ENCODE data around the gene HVCN1.

Gene HVCN1

DNA sequence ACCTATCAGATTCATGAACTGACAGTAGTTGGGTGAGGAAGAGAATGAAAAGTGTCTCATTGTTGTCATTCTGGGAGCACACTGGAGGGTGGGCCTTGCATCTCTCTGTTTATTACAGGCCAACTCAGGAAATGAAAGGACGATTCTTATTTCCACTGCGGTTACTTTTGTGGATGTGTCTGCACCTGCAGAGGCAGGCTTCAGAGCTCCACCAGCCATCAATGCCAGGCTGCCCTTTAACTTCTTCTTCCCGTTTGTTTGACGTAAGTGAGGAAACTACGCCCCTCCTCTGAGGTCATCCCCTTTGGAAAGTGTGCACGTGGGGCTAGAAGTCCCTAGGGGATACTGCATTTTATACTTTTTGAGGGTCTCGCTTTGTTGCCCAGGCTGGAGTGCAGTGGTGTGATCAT is 41.3 kb downstream of the HVCN1 start:
- TF ChIP-seq, protein P1, sequence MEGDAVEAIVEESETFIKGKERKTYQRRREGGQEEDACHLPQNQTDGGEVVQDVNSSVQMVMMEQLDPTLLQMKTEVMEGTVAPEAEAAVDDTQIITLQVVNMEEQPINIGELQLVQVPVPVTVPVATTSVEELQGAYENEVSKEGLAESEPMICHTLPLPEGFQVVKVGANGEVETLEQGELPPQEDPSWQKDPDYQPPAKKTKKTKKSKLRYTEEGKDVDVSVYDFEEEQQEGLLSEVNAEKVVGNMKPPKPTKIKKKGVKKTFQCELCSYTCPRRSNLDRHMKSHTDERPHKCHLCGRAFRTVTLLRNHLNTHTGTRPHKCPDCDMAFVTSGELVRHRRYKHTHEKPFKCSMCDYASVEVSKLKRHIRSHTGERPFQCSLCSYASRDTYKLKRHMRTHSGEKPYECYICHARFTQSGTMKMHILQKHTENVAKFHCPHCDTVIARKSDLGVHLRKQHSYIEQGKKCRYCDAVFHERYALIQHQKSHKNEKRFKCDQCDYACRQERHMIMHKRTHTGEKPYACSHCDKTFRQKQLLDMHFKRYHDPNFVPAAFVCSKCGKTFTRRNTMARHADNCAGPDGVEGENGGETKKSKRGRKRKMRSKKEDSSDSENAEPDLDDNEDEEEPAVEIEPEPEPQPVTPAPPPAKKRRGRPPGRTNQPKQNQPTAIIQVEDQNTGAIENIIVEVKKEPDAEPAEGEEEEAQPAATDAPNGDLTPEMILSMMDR (IDR thresholded peaks at IDR 0.05; ENCODE audit: low read depth, low read length, missing control alignments), result no peak
- no peak overlapping the region for H3K27ac ChIP-seq
- H3K27me3 ChIP-seq (replicated peaks), result no peaks in the 10 kb centered on the region
- in situ Hi-C loops (cut with HindIII; ENCODE audit: low pct_ligation_motif_present, low sequenced_read_pairs), result no loop called here
- no peak overlapping the region for H3K4me3 ChIP-seq (ENCODE audit: low read depth, low read length)
- no peaks in the 10 kb centered on the region for H3K36me3 ChIP-seq (replicated peaks)
- no peak for DNase-seq

DNA sequence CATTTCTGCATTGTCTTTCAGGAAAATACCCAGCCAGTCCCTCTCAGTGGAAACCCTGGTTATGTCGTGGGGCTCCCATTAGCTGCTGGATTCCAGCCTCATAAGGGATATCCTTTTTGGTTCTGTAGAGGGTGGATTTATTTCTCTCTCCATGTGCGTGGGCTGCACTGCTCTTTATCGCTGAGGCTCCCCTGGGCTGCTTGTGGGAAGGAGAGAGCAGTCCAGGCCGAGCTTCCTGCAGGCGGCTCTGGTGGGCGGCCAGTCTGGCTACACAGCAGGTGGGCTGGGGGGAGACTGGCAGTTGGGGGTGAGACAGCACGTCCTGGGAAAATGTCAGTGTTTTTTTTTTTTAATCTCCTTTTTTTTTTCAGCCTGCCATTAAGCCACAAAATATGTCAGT is 47.4 kb downstream of the HVCN1 start:
- peak; percentile 61 for DNase-seq
- H3K27me3 ChIP-seq (replicated peaks), result no peaks in the 10 kb centered on the region
- H3K4me3 ChIP-seq (ENCODE audit: low read depth, low read length), result no peak overlapping the region
- no peak overlapping the region for H3K27ac ChIP-seq
- in situ Hi-C loops (cut with HindIII; ENCODE audit: low pct_ligation_motif_present, low sequenced_read_pairs), result no loop called here
- TF ChIP-seq, protein P1 (IDR thresholded peaks at IDR 0.05; ENCODE audit: low read depth, low read length, missing control alignments), result peak; percentile 38
- H3K36me3 ChIP-seq (replicated peaks), result no peaks in the 10 kb centered on the region

GRCh38 chr12:110640275-110641025 is 48.5 kb downstream of the HVCN1 start:
- H3K27ac ChIP-seq, result no peak overlapping the region
- in situ Hi-C loops (cut with HindIII; ENCODE audit: low pct_ligation_motif_present, low sequenced_read_pairs), result no loop called here

GRCh38 chr12:110639336-110640141 is 49.4 kb downstream of the HVCN1 start:
- Histone ChIP-seq H3K27me3 (replicated peaks) (no peaks in the 10 kb centered on the region), H3K27ac (peak overlapping the region; percentile 31), H3K4me3 (ENCODE audit: low read depth, low read length) (no peak overlapping the region), H3K36me3 (replicated peaks) (no peaks in the 10 kb centered on the region)
- in situ Hi-C loops (cut with HindIII; ENCODE audit: low pct_ligation_motif_present, low sequenced_read_pairs), result no loop called here
- peak; percentile 40 for DNase-seq
- TF ChIP-seq, protein P1 (IDR thresholded peaks at IDR 0.05; ENCODE audit: low read depth, low read length, missing control alignments), result no peak

More at GRCh38 chr12:110640275-110641025, 48.5 kb downstream of the HVCN1 start:
- DNase-seq, result no peak
- Histone ChIP-seq H3K36me3 (replicated peaks) (no peaks in the 10 kb centered on the region), H3K4me3 (ENCODE audit: low read depth, low read length) (no peak overlapping the region), H3K27me3 (replicated peaks) (no peaks in the 10 kb centered on the region)
- TF ChIP-seq, protein P1 (IDR thresholded peaks at IDR 0.05; ENCODE audit: low read depth, low read length, missing control alignments), result no peak

DNA sequence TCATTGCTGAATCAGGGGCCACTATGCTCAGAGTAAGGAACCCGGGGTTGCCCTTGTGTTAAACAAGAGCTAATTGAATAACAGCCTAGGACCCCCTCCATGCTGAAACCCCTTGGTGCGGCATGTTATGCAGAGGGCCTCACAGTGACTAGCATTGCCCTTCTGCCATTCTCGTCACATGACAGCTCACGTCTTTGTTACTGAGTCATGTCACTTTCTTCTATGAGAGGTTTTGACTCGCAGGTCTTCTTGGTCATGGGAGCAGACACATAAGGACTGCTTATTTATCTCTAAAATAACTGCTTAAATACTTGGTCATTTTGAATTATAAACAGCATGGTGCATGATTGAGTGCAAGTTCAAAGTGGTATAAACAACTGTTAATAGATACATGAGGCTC is 50.1 kb downstream of the HVCN1 start:
- Histone ChIP-seq H3K4me3 (ENCODE audit: low read depth, low read length) (no peak overlapping the region), H3K27ac (no peak overlapping the region), H3K27me3 (replicated peaks) (no peaks in the 10 kb centered on the region), H3K36me3 (replicated peaks) (no peaks in the 10 kb centered on the region)
- TF ChIP-seq, protein P1 (IDR thresholded peaks at IDR 0.05; ENCODE audit: low read depth, low read length, missing control alignments), result no peak
- DNase-seq, result no peak
- in situ Hi-C loops (cut with HindIII; ENCODE audit: low pct_ligation_motif_present, low sequenced_read_pairs), result no loop called here
